ENCODE results near the gene AHRR. TPM values are rescaled to one million over a fixed set of nuclear protein-coding genes. Genes with fewer than 3 reads are reported as not detected.

AHRR gene
- total and polyA plus RNA-seq, 7 experiments from 2014 or later: 0.56 to 23.5 (median 1.2) TPM; not detected in 1

GRCh38 chr5:474840-475661 is 153.5 kb downstream of the AHRR start:
- H3K36me3 Mint-ChIP-seq: peaks cover 0 to 5% (median 3%) of the 10 kb centered on the region in 5 donors
- H3K9me3 ChIP-seq (ENCODE audit: control insufficient read depth in 2 of 3, low read length in 3 of 3): no peaks in the 10 kb centered on the region
- peaks cover 13 to 19% (median 18%) of the 10 kb centered on the region in 7 donors for H3K4me1 Mint-ChIP-seq
- H3K36me3 ChIP-seq (ENCODE audit: control insufficient read depth in 2 of 3, insufficient read depth in 3 of 3, low read length in 3 of 3): peaks cover 0 to 2% (median 0%) of the 10 kb centered on the region in 3 experiments
- H3K27me3 Mint-ChIP-seq: peaks cover 0 to 10% (median 8%) of the 10 kb centered on the region in 5 donors
- peaks cover 14 to 18% of the 10 kb centered on the region in 2 donors for H3K4me1 ChIP-seq (ENCODE audit: control insufficient read depth in 2 of 2, insufficient read depth in 2 of 2, low read length in 2 of 2)
- H3K27me3 ChIP-seq (ENCODE audit: control insufficient read depth in 2 of 2, insufficient read depth in 2 of 2, low read length in 2 of 2): peaks cover 0 to 3% of the 10 kb centered on the region in 2 donors
- DNase-seq (no peak), ATAC-seq (no peak)
- peak overlapping the region; percentile 27 for H3K4me3 ChIP-seq (ENCODE audit: low read length)
- ChIA-PET POLR2A (interaction anchor here (1.1 kb wide), 1 partner anchor 1049 kb away, joined by 3 read pairs; no protein-coding TSS in a partner anchor), CTCF (no interaction called here)
- H3K9me3 Mint-ChIP-seq: no peaks in the 10 kb centered on the region
- intact Hi-C loops (cut with micrococcal nuclease): loop anchor here in 1 of 2 donors (5.0 kb wide), 1 partner anchor 912 kb away; no protein-coding TSS in a partner anchor
- no peak overlapping the region for H3K27ac ChIP-seq (ENCODE audit: low read depth, low read length)
- peak overlapping the region; percentile 60 to 91 (median 72) for H3K4me3 Mint-ChIP-seq
- no peak overlapping the region for H3K27ac Mint-ChIP-seq

DNA sequence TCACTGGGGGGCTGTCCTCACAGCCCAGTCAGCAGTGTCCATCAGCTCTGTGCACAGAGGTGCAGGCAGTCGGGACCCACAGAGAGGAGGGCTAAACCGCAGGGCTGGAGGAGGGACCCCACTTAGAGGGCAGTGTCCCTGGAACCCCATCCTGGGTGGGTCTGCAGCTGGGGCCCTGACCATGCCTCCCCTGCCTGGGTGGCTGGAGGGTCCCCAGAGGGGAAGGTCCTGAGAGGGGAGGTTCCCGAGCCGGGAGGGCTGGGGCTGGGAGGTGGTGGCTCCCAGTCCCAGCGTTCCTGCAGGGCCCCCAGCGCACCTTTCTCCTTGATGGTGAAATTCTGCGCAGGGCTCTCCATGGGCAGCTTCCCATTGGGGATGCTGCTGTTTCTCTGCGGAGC is 154.2 kb downstream of the AHRR start:
- DNase-seq (no peak), ATAC-seq (no peak)
- peaks cover 0 to 10% (median 8%) of the 10 kb centered on the region in 5 donors for H3K27me3 Mint-ChIP-seq
- peaks cover 0 to 5% (median 3%) of the 10 kb centered on the region in 5 donors for H3K36me3 Mint-ChIP-seq
- intact Hi-C loops (cut with micrococcal nuclease): no loop called here
- H3K27me3 ChIP-seq (ENCODE audit: control insufficient read depth in 2 of 2, insufficient read depth in 2 of 2, low read length in 2 of 2): peaks cover 0 to 3% of the 10 kb centered on the region in 2 donors
- no peak overlapping the region for H3K27ac ChIP-seq (ENCODE audit: low read depth, low read length)
- no peak overlapping the region for H3K4me3 ChIP-seq (ENCODE audit: low read length)
- ChIA-PET CTCF (no interaction called here), POLR2A (no interaction called here)
- H3K4me3 Mint-ChIP-seq: peak overlapping the region in 8 of 10 donors; percentile 23 to 91 (median 46)
- peaks cover 8 to 19% (median 13%) of the 10 kb centered on the region in 7 donors for H3K4me1 Mint-ChIP-seq
- H3K4me1 ChIP-seq (ENCODE audit: control insufficient read depth in 2 of 2, insufficient read depth in 2 of 2, low read length in 2 of 2): peaks cover 14 to 17% of the 10 kb centered on the region in 2 donors
- H3K9me3 Mint-ChIP-seq: no peaks in the 10 kb centered on the region
- H3K27ac Mint-ChIP-seq: no peak overlapping the region
- no peaks in the 10 kb centered on the region for H3K9me3 ChIP-seq (ENCODE audit: control insufficient read depth in 2 of 3, low read length in 3 of 3)
- H3K36me3 ChIP-seq (ENCODE audit: control insufficient read depth in 2 of 3, insufficient read depth in 3 of 3, low read length in 3 of 3): no peaks in the 10 kb centered on the region

- Mint-ChIP-seq H3K27me3 (peaks cover 0 to 15% (median 8%) of the 10 kb centered on the region in 5 donors), H3K9me3 (no peaks in the 10 kb centered on the region), H3K4me1 (peaks cover 6 to 16% (median 8%) of the 10 kb centered on the region in 7 donors), H3K36me3 (peaks cover 0 to 5% (median 3%) of the 10 kb centered on the region in 5 donors), H3K27ac (no peak overlapping the region), H3K4me3 (peak overlapping the region in 5 of 10 donors; percentile 11 to 76 (median 45))
- H3K4me3 ChIP-seq (ENCODE audit: low read length): no peak overlapping the region
- no peaks in the 10 kb centered on the region for H3K9me3 ChIP-seq (ENCODE audit: control insufficient read depth in 2 of 3, low read length in 3 of 3)
- CTCF ChIA-PET: no interaction called here
- peaks cover 9 to 13% of the 10 kb centered on the region in 2 donors for H3K4me1 ChIP-seq (ENCODE audit: control insufficient read depth in 2 of 2, insufficient read depth in 2 of 2, low read length in 2 of 2)
- no peaks in the 10 kb centered on the region for H3K36me3 ChIP-seq (ENCODE audit: control insufficient read depth in 2 of 3, insufficient read depth in 3 of 3, low read length in 3 of 3)
- ATAC-seq (no peak), DNase-seq (no peak)
- POLR2A ChIA-PET: no interaction called here
- no peak overlapping the region for H3K27ac ChIP-seq (ENCODE audit: low read depth, low read length)
- peaks cover 0 to 3% of the 10 kb centered on the region in 2 donors for H3K27me3 ChIP-seq (ENCODE audit: control insufficient read depth in 2 of 2, insufficient read depth in 2 of 2, low read length in 2 of 2)
- intact Hi-C loops (cut with micrococcal nuclease): no loop called here
Observed at GRCh38 chr5:476102-476813, 154.7 kb downstream of the AHRR start.

DNA sequence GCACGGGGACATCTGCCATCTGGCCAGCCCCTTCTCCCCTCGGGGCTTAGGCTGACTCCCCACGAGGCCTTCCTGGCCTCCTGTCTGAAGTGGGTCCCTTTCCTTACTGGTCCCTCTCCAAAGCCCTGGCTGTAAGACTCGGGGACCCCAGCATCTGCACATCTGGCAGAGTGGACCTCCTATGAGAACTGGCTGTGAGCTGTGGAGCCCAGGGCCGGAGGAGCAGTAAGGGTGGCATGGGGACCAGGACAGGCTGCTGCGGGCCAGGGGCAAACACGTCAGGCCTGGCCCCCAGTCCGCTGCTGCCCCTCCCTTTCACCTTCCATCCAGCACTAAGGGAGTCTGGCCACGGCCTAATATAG is 155.3 kb downstream of the AHRR start:
- intact Hi-C loops (cut with micrococcal nuclease): no loop called here
- CTCF ChIA-PET: no interaction called here
- H3K4me3 ChIP-seq (ENCODE audit: low read length): no peak overlapping the region
- Mint-ChIP-seq H3K27ac (no peak overlapping the region), H3K9me3 (no peaks in the 10 kb centered on the region), H3K27me3 (peaks cover 0 to 17% (median 8%) of the 10 kb centered on the region in 5 donors), H3K4me1 (peaks cover 2 to 11% (median 3%) of the 10 kb centered on the region in 7 donors), H3K36me3 (peaks cover 0 to 2% (median 0%) of the 10 kb centered on the region in 5 donors), H3K4me3 (peak overlapping the region in 1 of 10 donors; percentile 2)
- peaks cover 3 to 8% of the 10 kb centered on the region in 2 donors for H3K4me1 ChIP-seq (ENCODE audit: control insufficient read depth in 2 of 2, insufficient read depth in 2 of 2, low read length in 2 of 2)
- H3K27me3 ChIP-seq (ENCODE audit: control insufficient read depth in 2 of 2, insufficient read depth in 2 of 2, low read length in 2 of 2): peaks cover 0 to 3% of the 10 kb centered on the region in 2 donors
- ATAC-seq (no peak), DNase-seq (no peak)
- no peaks in the 10 kb centered on the region for H3K36me3 ChIP-seq (ENCODE audit: control insufficient read depth in 2 of 3, insufficient read depth in 3 of 3, low read length in 3 of 3)
- no peak overlapping the region for H3K27ac ChIP-seq (ENCODE audit: low read depth, low read length)
- H3K9me3 ChIP-seq (ENCODE audit: control insufficient read depth in 2 of 3, low read length in 3 of 3): no peaks in the 10 kb centered on the region
- POLR2A ChIA-PET: no interaction called here

- peaks cover 0 to 17% (median 8%) of the 10 kb centered on the region in 5 donors for H3K27me3 Mint-ChIP-seq
- no peak overlapping the region for H3K4me3 ChIP-seq (ENCODE audit: low read length)
- H3K4me1 Mint-ChIP-seq: peaks cover 0 to 8% (median 0%) of the 10 kb centered on the region in 7 donors
- CTCF ChIA-PET: no interaction called here
- no peak overlapping the region for H3K4me3 Mint-ChIP-seq
- ATAC-seq (no peak), DNase-seq (no peak)
- H3K27ac Mint-ChIP-seq: no peak overlapping the region
- no peaks in the 10 kb centered on the region for H3K36me3 Mint-ChIP-seq
- H3K9me3 ChIP-seq (ENCODE audit: control insufficient read depth in 2 of 3, low read length in 3 of 3): no peaks in the 10 kb centered on the region
- H3K27me3 ChIP-seq (ENCODE audit: control insufficient read depth in 2 of 2, insufficient read depth in 2 of 2, low read length in 2 of 2): peaks cover 0 to 3% of the 10 kb centered on the region in 2 donors
- no peak overlapping the region for H3K27ac ChIP-seq (ENCODE audit: low read depth, low read length)
- POLR2A ChIA-PET: no interaction called here
- intact Hi-C loops (cut with micrococcal nuclease): no loop called here
- no peaks in the 10 kb centered on the region for H3K9me3 Mint-ChIP-seq
- no peaks in the 10 kb centered on the region for H3K36me3 ChIP-seq (ENCODE audit: control insufficient read depth in 2 of 3, insufficient read depth in 3 of 3, low read length in 3 of 3)
- peaks cover 0 to 3% of the 10 kb centered on the region in 2 donors for H3K4me1 ChIP-seq (ENCODE audit: control insufficient read depth in 2 of 2, insufficient read depth in 2 of 2, low read length in 2 of 2)
Observed at GRCh38 chr5:477247-477646, 155.7 kb downstream of the AHRR start.

DNA sequence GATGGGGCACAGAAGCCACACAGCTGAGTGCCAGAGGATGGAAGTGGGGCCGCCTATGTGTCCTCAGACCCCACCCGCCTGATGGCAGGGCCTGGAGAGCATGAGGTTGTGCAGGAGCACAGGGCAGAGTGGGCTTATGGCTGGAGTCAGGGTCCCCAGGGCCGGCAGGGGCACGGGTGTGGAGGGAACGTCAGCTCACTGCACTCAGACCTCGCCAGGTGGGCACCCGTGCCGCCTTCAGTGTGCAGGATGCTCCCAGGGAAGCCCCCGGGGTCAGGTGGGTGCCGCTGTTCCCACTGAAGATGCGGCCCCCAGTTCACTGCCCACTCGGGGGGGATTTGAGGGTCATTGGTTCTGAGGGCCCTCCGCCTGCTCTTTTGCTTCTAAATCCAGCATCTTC is 156.4 kb downstream of the AHRR start:
- H3K27ac ChIP-seq (ENCODE audit: low read depth, low read length): no peak overlapping the region
- Mint-ChIP-seq H3K27ac (no peak overlapping the region), H3K4me1 (peaks cover 0 to 8% (median 0%) of the 10 kb centered on the region in 7 donors), H3K4me3 (peak overlapping the region in 1 of 10 donors; percentile 49), H3K27me3 (peaks cover 0 to 17% (median 8%) of the 10 kb centered on the region in 5 donors), H3K36me3 (no peaks in the 10 kb centered on the region), H3K9me3 (no peaks in the 10 kb centered on the region)
- DNase-seq (no peak), ATAC-seq (no peak)
- H3K27me3 ChIP-seq (ENCODE audit: control insufficient read depth in 2 of 2, insufficient read depth in 2 of 2, low read length in 2 of 2): peaks cover 0 to 3% of the 10 kb centered on the region in 2 donors
- intact Hi-C loops (cut with micrococcal nuclease): no loop called here
- CTCF ChIA-PET: no interaction called here
- no peak overlapping the region for H3K4me3 ChIP-seq (ENCODE audit: low read length)
- POLR2A ChIA-PET: no interaction called here
- no peaks in the 10 kb centered on the region for H3K4me1 ChIP-seq (ENCODE audit: control insufficient read depth in 2 of 2, insufficient read depth in 2 of 2, low read length in 2 of 2)
- H3K36me3 ChIP-seq (ENCODE audit: control insufficient read depth in 2 of 3, insufficient read depth in 3 of 3, low read length in 3 of 3): no peaks in the 10 kb centered on the region
- no peaks in the 10 kb centered on the region for H3K9me3 ChIP-seq (ENCODE audit: control insufficient read depth in 2 of 3, low read length in 3 of 3)
